Ovary (tissue), 9 donors: Measurements from ENCODE around the gene SYNDIG1. TPM values are rescaled to one million over a fixed set of nuclear protein-coding genes. Genes with fewer than 3 reads are reported as not detected.

Experiments used
- DNase-seq, 5 donors: peaks; one replicate each; pipeline ENCODE4 v3.0.0-alpha.2; 2019 to 2020
- H3K27ac ChIP-seq, 2 donors: fragments of 200-600 bp; one replicate each; pipeline versions ENCODE4 v1.5.1 to v1.8.0; 2019 to 2022
- H3K27me3 ChIP-seq: fragments of 200-600 bp; one replicate; pipeline ENCODE4 v1.8.0; 2022
- H3K36me3 ChIP-seq: fragments of 200-600 bp; sonication (generic); one replicate; pipeline ENCODE4 v1.5.1; 2019
- H3K4me1 ChIP-seq: one replicate; pipeline ENCODE4 v1.8.1; 2013; ENCODE audit warnings: mild to moderate bottlenecking, moderate library complexity; ENCODE audit not compliant: insufficient read depth
- H3K4me3 ChIP-seq: fragments of 200-600 bp; sonication (generic); one replicate; pipeline ENCODE4 v1.5.1; 2017
- H3K9me3 ChIP-seq, 2 donors: fragments of 200-600 bp in 1 of 2; sonication (generic) in 1 of 2; one replicate each; pipeline versions ENCODE4 v1.5.1 to v1.8.1; 2013 to 2019; ENCODE audit warnings: mild to moderate bottlenecking in 1 of 2, moderate library complexity in 1 of 2
- EP300 ChIP-seq: sonication (generic); formaldehyde crosslinking; IDR thresholded peaks from one replicate; pipeline ENCODE4 v1.6.1; 2017; ENCODE audit warnings: antibody characterized with exemption
- POLR2A ChIP-seq: fragments of 450-650 bp; IDR thresholded peaks from one replicate; pipeline ENCODE4 v1.6.1; 2017; ENCODE audit warnings: antibody characterized with exemption, mild to moderate bottlenecking, moderate library complexity
- WGBS, 3 donors: extraction: QIAGEN DNeasy Blood & Tissue Kit in 1 of 3; methylation state at CpG; one replicate each; pipeline versions ENCODE4 v1.1.5 to v1.1.7; 2013 to 2017; 5-methylcytosine and 5-hydroxymethylcytosine counted together
- intact Hi-C, 4 donors: fragments of 100-400 bp; cut with DNase I; formaldehyde crosslinking; loops; one replicate each; pipeline versions ENCODE4 v1.11.0 to v1.15.1; 2022 to 2023
- polyA plus RNA-seq, 2 donors: library from polyadenylated mRNA; stranded (reverse); fragments of 200-250 nt in 1 of 2; fragments of 350-450 nt in 1 of 2; fragmentation: Illumina TruSeq in 1 of 2; extraction: RNeasy Lipid Tissue Mini Kit (QIAGEN cat#74804) in 1 of 2; gene quantifications; one replicate each; pipeline ENCODE4 v1.2.3, GENCODE V29; 2013 to 2014
- total RNA-seq, 7 donors: library from RNA; depleted of rRNA in 2 of 7; stranded (reverse); fragments of >200 nt in 2 of 7; fragmentation: NEBNext Ultra II Directional in 3 of 7; extraction: Animal tissue kit (Norgen Biotek cat#: 25700) in 3 of 7; gene quantifications; one replicate each; pipeline versions ENCODE4 v1.1.0 to v1.2.4, GENCODE V29; 2016 to 2023
- TF ChIP-seq, protein P1 (sequence below), 3 donors: fragments of 450-650 bp in 2 of 3; fragments of 200-600 bp in 1 of 3; IDR thresholded peaks; one replicate each; pipeline versions ENCODE4 v1.5.1 to v1.8.0; 2016 to 2022; ENCODE audit warnings: antibody characterized with exemption in 3 of 3, mild to moderate bottlenecking in 1 of 3
- donor health status: DM: no; HTN: no; CAD: no; lungs with moderate emphysema.
- donor health status: DM: no; HTN: no; CAD: no.
- donor health status: Bipolar disorder and iron deficiency.
- donor health status: DM: yes; HTN: yes; CAD: no.
- donor health status: DM: no; HTN: no; CAD: no.
- donor health status: DM: yes; HTN: yes; CAD: no.

The SYNDIG1 gene
- total and polyA plus RNA-seq, 9 donors, result 0.10 to 6.8 (median 1.1) TPM; not detected in 1

DNA sequence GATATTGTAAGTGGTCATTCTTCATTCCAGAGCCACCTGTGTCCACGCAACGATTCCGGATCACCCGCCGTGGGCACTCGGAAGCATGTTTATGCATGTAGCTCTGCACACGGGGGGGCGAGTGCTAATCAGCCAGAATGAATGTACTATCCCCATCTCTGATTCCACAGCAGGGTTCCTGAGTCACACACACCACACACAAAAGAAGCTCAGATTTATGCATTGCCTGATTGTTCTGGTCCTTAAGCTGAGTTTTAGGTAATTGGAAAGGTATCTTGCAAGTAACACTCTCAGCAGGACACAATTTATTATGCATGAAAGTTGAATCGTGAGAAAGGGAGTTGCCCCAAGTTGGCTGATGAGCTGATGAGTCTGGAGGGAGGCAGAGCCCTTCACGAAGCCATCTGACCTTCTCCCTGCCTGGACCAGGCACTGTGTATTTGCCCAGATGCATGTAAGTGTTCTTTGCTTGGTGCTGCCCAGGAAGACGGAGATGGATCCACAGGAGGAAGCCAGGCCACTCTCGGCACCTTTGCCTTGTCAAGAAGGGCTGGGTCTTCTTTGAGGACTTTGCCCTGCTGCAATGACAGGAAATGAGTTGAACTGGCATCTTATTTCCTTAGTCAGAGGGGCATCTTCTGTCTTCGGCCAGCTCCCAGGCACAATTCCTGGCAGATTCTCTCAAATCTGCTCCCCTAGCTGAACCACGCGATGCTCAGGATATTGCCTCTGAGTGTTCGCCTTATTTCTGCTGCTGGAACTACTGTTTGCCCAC is 141.1 kb downstream of the SYNDIG1 start:
- no peak for DNase-seq
- Histone ChIP-seq H3K36me3 (no peaks in the 10 kb centered on the region), H3K4me1 (no peaks in the 10 kb centered on the region), H3K9me3 (no peaks in the 10 kb centered on the region), H3K27ac (no peak overlapping the region), H3K27me3 (no peaks in the 10 kb centered on the region), H3K4me3 (no peak overlapping the region)
- TF ChIP-seq EP300 (no peak), POLR2A (no peak)
- TF ChIP-seq, protein P1, sequence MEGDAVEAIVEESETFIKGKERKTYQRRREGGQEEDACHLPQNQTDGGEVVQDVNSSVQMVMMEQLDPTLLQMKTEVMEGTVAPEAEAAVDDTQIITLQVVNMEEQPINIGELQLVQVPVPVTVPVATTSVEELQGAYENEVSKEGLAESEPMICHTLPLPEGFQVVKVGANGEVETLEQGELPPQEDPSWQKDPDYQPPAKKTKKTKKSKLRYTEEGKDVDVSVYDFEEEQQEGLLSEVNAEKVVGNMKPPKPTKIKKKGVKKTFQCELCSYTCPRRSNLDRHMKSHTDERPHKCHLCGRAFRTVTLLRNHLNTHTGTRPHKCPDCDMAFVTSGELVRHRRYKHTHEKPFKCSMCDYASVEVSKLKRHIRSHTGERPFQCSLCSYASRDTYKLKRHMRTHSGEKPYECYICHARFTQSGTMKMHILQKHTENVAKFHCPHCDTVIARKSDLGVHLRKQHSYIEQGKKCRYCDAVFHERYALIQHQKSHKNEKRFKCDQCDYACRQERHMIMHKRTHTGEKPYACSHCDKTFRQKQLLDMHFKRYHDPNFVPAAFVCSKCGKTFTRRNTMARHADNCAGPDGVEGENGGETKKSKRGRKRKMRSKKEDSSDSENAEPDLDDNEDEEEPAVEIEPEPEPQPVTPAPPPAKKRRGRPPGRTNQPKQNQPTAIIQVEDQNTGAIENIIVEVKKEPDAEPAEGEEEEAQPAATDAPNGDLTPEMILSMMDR (IDR thresholded peaks at IDR 0.05), result no peak
- WGBS, 3 donors, result 83 to 86% (median 84%) methylated on average over 16 of the region's 16 CpGs
- intact Hi-C loops, result loop anchor here in 1 of 4 donors (10.0 kb wide), 1 partner anchor 64 kb away; no protein-coding TSS in a partner anchor

DNA sequence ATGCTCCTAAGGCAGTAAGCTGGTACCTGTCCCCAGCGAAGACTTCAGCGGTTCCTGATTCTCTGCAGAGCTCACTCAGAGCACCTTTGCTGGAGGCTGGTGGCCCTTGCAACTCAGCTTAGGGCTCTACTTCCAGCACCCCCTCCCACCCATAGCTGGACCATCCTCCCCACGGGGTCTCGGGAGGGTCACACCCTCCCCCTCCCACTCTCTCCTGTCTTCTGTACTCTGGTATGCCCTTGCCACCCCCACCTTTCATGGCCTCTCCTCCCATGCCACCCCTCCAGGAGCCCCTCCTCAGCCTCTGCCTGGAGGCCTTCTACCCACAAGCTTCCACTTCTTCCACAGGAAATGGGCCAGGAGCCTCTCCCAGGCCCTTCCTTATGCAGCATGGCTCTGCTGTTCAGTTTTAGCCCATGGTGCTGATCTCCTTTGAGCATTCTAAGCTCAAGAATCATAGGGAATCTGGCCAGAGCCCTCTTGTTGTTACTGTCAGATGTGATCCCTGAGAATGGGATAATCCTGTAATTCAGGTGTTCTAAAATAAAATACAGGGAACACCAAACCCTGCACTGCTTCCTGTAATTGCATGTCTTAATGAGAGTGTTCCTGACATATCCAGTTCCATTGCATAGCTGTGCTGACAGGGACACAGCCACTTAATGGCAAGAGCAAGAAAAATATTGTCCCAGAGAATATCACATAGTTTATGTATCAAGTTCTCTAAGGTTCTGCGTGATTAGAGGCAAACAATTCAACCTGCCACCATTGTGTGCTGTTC is 142.1 kb downstream of the SYNDIG1 start:
- no peaks in the 10 kb centered on the region for H3K9me3 ChIP-seq
- DNase-seq, result no peak
- no peaks in the 10 kb centered on the region for H3K27me3 ChIP-seq
- WGBS, 3 donors, result 86 to 93% (median 88%) methylated on average over 5 of the region's 5 CpGs
- no peak overlapping the region for H3K27ac ChIP-seq
- TF ChIP-seq EP300, result no peak
- TF ChIP-seq, protein P1 (IDR thresholded peaks at IDR 0.05), result no peak
- no peak for TF ChIP-seq POLR2A
- intact Hi-C loops, result loop anchor here in 1 of 4 donors (10.0 kb wide), 1 partner anchor 63 kb away; no protein-coding TSS in a partner anchor
- H3K36me3 ChIP-seq, result no peaks in the 10 kb centered on the region
- H3K4me3 ChIP-seq, result no peak overlapping the region
- no peaks in the 10 kb centered on the region for H3K4me1 ChIP-seq

DNA sequence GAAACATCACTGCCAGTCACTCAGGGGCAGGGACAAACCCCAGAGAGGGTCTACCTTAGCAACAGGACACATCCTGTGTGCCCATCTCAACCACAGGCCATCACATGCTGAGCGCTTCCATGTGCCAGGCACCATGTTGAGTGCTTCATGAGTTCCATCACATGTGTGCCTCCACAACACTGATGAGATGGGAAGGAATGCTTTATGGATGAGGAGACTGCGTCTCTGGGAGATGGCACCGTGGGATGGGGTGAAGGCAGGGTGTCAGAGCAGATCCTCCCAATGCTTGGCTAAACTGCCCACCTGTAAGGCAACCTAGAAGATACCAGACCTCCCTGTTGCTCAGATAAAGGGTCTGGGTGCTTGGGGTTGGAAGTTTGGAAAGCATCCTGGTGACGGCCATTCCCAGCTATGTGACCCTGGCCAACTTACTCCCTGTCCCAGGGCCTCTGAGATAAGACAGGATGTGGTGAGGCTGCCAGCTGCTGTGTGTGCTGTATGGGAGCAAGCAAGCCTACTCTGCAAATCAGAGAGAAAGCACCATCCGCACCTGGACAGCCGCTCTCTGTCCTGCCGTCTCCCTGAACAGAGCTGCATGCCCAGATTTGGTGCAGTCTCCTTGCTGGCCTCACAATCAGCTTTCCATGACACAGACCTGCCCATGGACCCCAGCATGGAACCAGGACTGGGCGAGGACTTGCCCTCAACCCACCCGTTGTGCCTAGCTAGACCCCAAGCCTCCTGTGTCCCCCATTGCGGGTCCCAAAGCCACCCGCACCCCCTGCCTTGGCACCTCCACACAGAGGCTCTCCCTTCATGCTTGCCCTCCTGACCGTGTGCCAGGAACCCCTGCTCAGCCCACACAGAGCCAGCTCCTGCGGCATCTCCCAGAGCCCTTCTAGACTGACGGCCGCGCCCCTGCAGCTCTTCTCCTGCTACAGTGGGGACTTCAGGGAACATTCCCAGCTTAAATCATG is 143.7 kb downstream of the SYNDIG1 start:
- intact Hi-C loops, result loop anchor here in 1 of 4 donors (10.0 kb wide), 1 partner anchor 62 kb away; no protein-coding TSS in a partner anchor
- Histone ChIP-seq H3K4me1 (no peaks in the 10 kb centered on the region), H3K4me3 (no peak overlapping the region), H3K27me3 (no peaks in the 10 kb centered on the region), H3K36me3 (no peaks in the 10 kb centered on the region), H3K9me3 (no peaks in the 10 kb centered on the region), H3K27ac (no peak overlapping the region)
- TF ChIP-seq POLR2A (no peak), EP300 (no peak)
- TF ChIP-seq, protein P1 (IDR thresholded peaks at IDR 0.05), result no peak
- 76 to 84% (median 77%) methylated on average over 16 of the region's 16 CpGs for WGBS, 3 donors
- no peak for DNase-seq

DNA sequence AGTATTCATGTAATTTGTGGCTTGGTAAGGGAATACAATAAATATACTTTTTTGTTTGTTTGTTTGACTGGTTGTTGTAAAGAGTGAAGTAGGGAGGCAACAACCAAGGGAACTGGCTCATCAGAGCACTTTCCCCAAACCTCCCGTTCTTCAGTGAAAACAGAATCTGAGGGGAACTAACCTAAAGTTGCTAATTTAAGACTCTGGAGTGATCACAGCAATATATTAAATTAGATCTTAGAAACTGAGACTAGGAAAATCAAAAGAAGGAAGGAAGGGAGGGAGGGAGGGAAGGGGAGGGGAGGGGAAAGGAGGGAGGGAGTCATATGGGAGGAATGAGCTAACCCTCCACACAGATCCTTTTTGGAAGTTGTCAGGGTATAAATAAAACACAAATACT is 144.9 kb downstream of the SYNDIG1 start:
- no peaks in the 10 kb centered on the region for H3K36me3 ChIP-seq
- no peaks in the 10 kb centered on the region for H3K9me3 ChIP-seq
- H3K4me1 ChIP-seq, result no peaks in the 10 kb centered on the region
- TF ChIP-seq POLR2A (no peak), EP300 (no peak)
- TF ChIP-seq, protein P1 (IDR thresholded peaks at IDR 0.05), result no peak
- H3K27ac ChIP-seq, result no peak overlapping the region
- DNase-seq, result no peak
- no peak overlapping the region for H3K4me3 ChIP-seq
- intact Hi-C loops, result loop anchor here in 1 of 4 donors (10.0 kb wide), 1 partner anchor 60 kb away; no protein-coding TSS in a partner anchor
- no peaks in the 10 kb centered on the region for H3K27me3 ChIP-seq
- 59 to 73% (median 72%) methylated on average over 1 of the region's 1 CpG for WGBS, 3 donors
